ENCODE data around the gene CEACAM7. TPM values are rescaled to one million over a fixed set of nuclear protein-coding genes. Genes with fewer than 3 reads are reported as not detected.
"Not testable (repeated sequence)": the region's sequence is repeated elsewhere in the genome, so short reads cannot be mapped to it uniquely, and the experiment has no call there.

CEACAM7 gene
- total RNA-seq, 4 donors from 2014 or later = not detected

- intact Hi-C loops (cut with DNase I) = no loop called here
- Histone ChIP-seq H3K27ac (no peak overlapping the region), H3K4me3 (replicated peaks in 1 of 3) (no peak overlapping the region), H3K27me3 (no peaks in the 10 kb centered on the region), H3K4me1 (no peaks in the 10 kb centered on the region), H3K36me3 (no peaks in the 10 kb centered on the region), H3K9me3 (no peaks in the 10 kb centered on the region)
- TF ChIP-seq CTCF (IDR thresholded peaks at IDR 0.05) = no peak
- TF ChIP-seq POLR2A (IDR thresholded peaks at IDR 0.05) = no peak
- DNase-seq = no peak
- 72 to 88% methylated on average over 3 of the region's 3 CpGs for WGBS, 2 donors
Measured at GRCh38 chr19:41720103-41720502, 32.0 kb upstream of the CEACAM7 start.

- Histone ChIP-seq H3K4me3 (replicated peaks in 1 of 3) (no peak overlapping the region), H3K27ac (no peak overlapping the region), H3K27me3 (no peaks in the 10 kb centered on the region), H3K4me1 (no peaks in the 10 kb centered on the region), H3K36me3 (no peaks in the 10 kb centered on the region), H3K9me3 (no peaks in the 10 kb centered on the region)
- intact Hi-C loops (cut with DNase I) = no loop called here
- DNase-seq = no peak
- 70 to 85% methylated on average over 6 of the region's 6 CpGs for WGBS, 2 donors
- TF ChIP-seq POLR2A (IDR thresholded peaks at IDR 0.05) = no peak
- TF ChIP-seq CTCF (IDR thresholded peaks at IDR 0.05) = no peak
Measured at GRCh38 chr19:41718761-41719160, 30.7 kb upstream of the CEACAM7 start.

GRCh38 chr19:41714598-41714997 lies 26.5 kb upstream of the CEACAM7 start:
- Histone ChIP-seq H3K4me3 (replicated peaks in 1 of 3) (no peak overlapping the region), H3K9me3 (no peaks in the 10 kb centered on the region), H3K27me3 (no peaks in the 10 kb centered on the region), H3K4me1 (no peaks in the 10 kb centered on the region), H3K36me3 (no peaks in the 10 kb centered on the region), H3K27ac (no peak overlapping the region)
- no peak for DNase-seq
- intact Hi-C loops (cut with DNase I) = no loop called here
- WGBS, 2 donors = 75 to 83% methylated on average over 4 to 5 of the region's 5 CpGs
- TF ChIP-seq POLR2A (IDR thresholded peaks at IDR 0.05) (no peak), CTCF (IDR thresholded peaks at IDR 0.05) (no peak)

- TF ChIP-seq CTCF (IDR thresholded peaks at IDR 0.05) = no peak
- no peak for TF ChIP-seq POLR2A (IDR thresholded peaks at IDR 0.05)
- DNase-seq = no peak
Measured at GRCh38 chr19:41711376-41712261, 23.5 kb upstream of the CEACAM7 start.

GRCh38 chr19:41709951-41710645 lies 22.0 kb upstream of the CEACAM7 start:
- 83 to 84% methylated on average over 7 to 8 of the region's 8 CpGs for WGBS, 2 donors
- no peaks in the 10 kb centered on the region for H3K9me3 ChIP-seq
- no peak overlapping the region for H3K27ac ChIP-seq
- no peaks in the 10 kb centered on the region for H3K4me1 ChIP-seq
- no peak for DNase-seq
- H3K4me3 ChIP-seq (replicated peaks in 1 of 3) = no peak overlapping the region
- TF ChIP-seq POLR2A (IDR thresholded peaks at IDR 0.05) = no peak
- no peak for TF ChIP-seq CTCF (IDR thresholded peaks at IDR 0.05)
- H3K36me3 ChIP-seq = no peaks in the 10 kb centered on the region
- H3K27me3 ChIP-seq = no peaks in the 10 kb centered on the region
- intact Hi-C loops (cut with DNase I) = no loop called here

More at GRCh38 chr19:41711376-41712261, 23.5 kb upstream of the CEACAM7 start:
- H3K27ac ChIP-seq = no peak overlapping the region
- intact Hi-C loops (cut with DNase I) = no loop called here
- H3K4me3 ChIP-seq (replicated peaks in 1 of 3) = no peak overlapping the region
- H3K36me3 ChIP-seq = no peaks in the 10 kb centered on the region
- WGBS, 2 donors = 81 to 86% methylated on average over 13 of the region's 13 CpGs
- no peaks in the 10 kb centered on the region for H3K4me1 ChIP-seq
- no peaks in the 10 kb centered on the region for H3K9me3 ChIP-seq
- H3K27me3 ChIP-seq = no peaks in the 10 kb centered on the region

GRCh38 chr19:41709516-41709915 lies 21.4 kb upstream of the CEACAM7 start:
- H3K9me3 ChIP-seq; intact Hi-C loops (cut with DNase I); H3K4me1 ChIP-seq; H3K36me3 ChIP-seq; H3K4me3 ChIP-seq (replicated peaks in 1 of 3); H3K27ac ChIP-seq; H3K27me3 ChIP-seq; DNase-seq: not testable (repeated sequence)
- WGBS, 2 donors = 89 to 92% methylated on average over 8 of the region's 8 CpGs

All from thyroid gland (tissue), 4 donors.